Measurements from ENCODE around the gene GPHA2. TPM values are rescaled to one million over a fixed set of nuclear protein-coding genes. Genes with fewer than 3 reads are reported as not detected.

The GPHA2 gene
- total RNA-seq, 1 donor from 2014 or later: 0.33 TPM

- POLR2A ChIA-PET: interaction anchor here (1.1 kb wide), 1 partner anchor 14 kb away, joined by 3 read pairs; no protein-coding TSS in a partner anchor
- Mint-ChIP-seq H3K27ac (no peak overlapping the region), H3K27me3 (no peaks in the 10 kb centered on the region), H3K9me3 (no peaks in the 10 kb centered on the region), H3K4me3 (no peak overlapping the region), H3K4me1 (peaks cover 5% of the 10 kb centered on the region), H3K36me3 (ENCODE audit: low read depth) (peaks cover 67% of the 10 kb centered on the region)
- CTCF ChIA-PET: interaction anchor here (1.5 kb wide), 1 partner anchor 56 kb away, joined by 4 read pairs; the partner anchor contains the start of gene CDC42BPG
- no peak for TF ChIP-seq CTCF (IDR thresholded peaks at IDR 0.05)
- ATAC-seq (ENCODE audit: low read depth) (no peak), DNase-seq (no peak)
- intact Hi-C loops (cut with micrococcal nuclease): no loop called here
These were observed 34.9 kb downstream of the GPHA2 start for GRCh38 chr11:64900774-64901173.

- DNase-seq: no peak
- Mint-ChIP-seq H3K4me1 (peaks cover 5% of the 10 kb centered on the region), H3K9me3 (no peaks in the 10 kb centered on the region), H3K4me3 (no peak overlapping the region), H3K36me3 (ENCODE audit: low read depth) (peaks cover 66% of the 10 kb centered on the region), H3K27ac (peak overlapping the region; percentile 3), H3K27me3 (no peaks in the 10 kb centered on the region)
- intact Hi-C loops (cut with micrococcal nuclease): no loop called here
- ChIA-PET POLR2A (interaction anchor here (1.1 kb wide), 1 partner anchor 13 kb away, joined by 3 read pairs; no protein-coding TSS in a partner anchor), CTCF (interaction anchor here (1.5 kb wide), 1 partner anchor 56 kb away, joined by 4 read pairs; the partner anchor contains the start of gene CDC42BPG)
- peak; percentile 88 for ATAC-seq (ENCODE audit: low read depth)
- TF ChIP-seq CTCF (IDR thresholded peaks at IDR 0.05): no peak
These were observed 35.4 kb downstream of the GPHA2 start for GRCh38 chr11:64900263-64900678.

- Mint-ChIP-seq H3K9me3 (no peaks in the 10 kb centered on the region), H3K4me1 (peaks cover 13% of the 10 kb centered on the region), H3K27me3 (no peaks in the 10 kb centered on the region), H3K27ac (no peak overlapping the region), H3K36me3 (ENCODE audit: low read depth) (peaks cover 61% of the 10 kb centered on the region), H3K4me3 (no peak overlapping the region)
- CTCF ChIA-PET: interaction anchor here (2.4 kb wide), 1 partner anchor 52 kb away, joined by 13 read pairs; no protein-coding TSS in a partner anchor
- no peak for TF ChIP-seq CTCF (IDR thresholded peaks at IDR 0.05)
- POLR2A ChIA-PET: interaction anchor here (0.6 to 27.8 kb wide), 2 partner anchors 41 to 82 kb away, joined by 4 to 1194 read pairs; partner anchors contain the start of gene CDC42BPG
- DNase-seq (no peak), ATAC-seq (ENCODE audit: low read depth) (no peak)
- intact Hi-C loops (cut with micrococcal nuclease): no loop called here
These were observed 37.2 kb downstream of the GPHA2 start for GRCh38 chr11:64898541-64898940.

- ChIA-PET CTCF (interaction anchor here (2.4 kb wide), 1 partner anchor 51 kb away, joined by 13 read pairs; no protein-coding TSS in a partner anchor), POLR2A (interaction anchor here (0.6 to 27.8 kb wide), 2 partner anchors 41 to 81 kb away, joined by 4 to 1194 read pairs; partner anchors contain the start of gene CDC42BPG)
- Mint-ChIP-seq H3K4me1 (peaks cover 16% of the 10 kb centered on the region), H3K4me3 (no peak overlapping the region), H3K9me3 (no peaks in the 10 kb centered on the region), H3K27ac (no peak overlapping the region), H3K36me3 (ENCODE audit: low read depth) (peaks cover 60% of the 10 kb centered on the region), H3K27me3 (no peaks in the 10 kb centered on the region)
- no peak for DNase-seq
- ATAC-seq (ENCODE audit: low read depth): no peak
- intact Hi-C loops (cut with micrococcal nuclease): no loop called here
- no peak for TF ChIP-seq CTCF (IDR thresholded peaks at IDR 0.05)
These were observed 37.6 kb downstream of the GPHA2 start for GRCh38 chr11:64898076-64898445.

- POLR2A ChIA-PET: interaction anchor here (0.6 to 27.8 kb wide), 3 partner anchors 8 to 40 kb away, joined by 3 to 1194 read pairs (median 4); partner anchors contain the start of gene CDC42BPG
- Mint-ChIP-seq H3K27ac (no peak overlapping the region), H3K9me3 (no peaks in the 10 kb centered on the region), H3K36me3 (ENCODE audit: low read depth) (peaks cover 56% of the 10 kb centered on the region), H3K4me1 (peaks cover 21% of the 10 kb centered on the region), H3K4me3 (no peak overlapping the region), H3K27me3 (no peaks in the 10 kb centered on the region)
- no peak for TF ChIP-seq CTCF (IDR thresholded peaks at IDR 0.05)
- no peak for DNase-seq
- no peak for ATAC-seq (ENCODE audit: low read depth)
- CTCF ChIA-PET: interaction anchor here (2.4 to 13.0 kb wide), 2 partner anchors 51 to 52 kb away, joined by 13 to 310 read pairs; partner anchors contain the start of gene CDC42BPG
- intact Hi-C loops (cut with micrococcal nuclease): no loop called here
These were observed 38.2 kb downstream of the GPHA2 start for GRCh38 chr11:64897381-64898075.
